SH-SY5Y (cell line): ENCODE results near the gene HDAC10.

Experiments
- GATA2 ChIP-seq: IDR thresholded peaks from 2 replicates; pipeline ENCODE4 v1.6.1; 2011; ENCODE audit warnings: mild to moderate bottlenecking, low read depth, low read length
- GATA3 ChIP-seq: IDR thresholded peaks from 2 replicates; pipeline ENCODE4 v1.6.1; 2011; ENCODE audit warnings: low read depth, mild to moderate bottlenecking, low read length, moderate library complexity

DNA sequence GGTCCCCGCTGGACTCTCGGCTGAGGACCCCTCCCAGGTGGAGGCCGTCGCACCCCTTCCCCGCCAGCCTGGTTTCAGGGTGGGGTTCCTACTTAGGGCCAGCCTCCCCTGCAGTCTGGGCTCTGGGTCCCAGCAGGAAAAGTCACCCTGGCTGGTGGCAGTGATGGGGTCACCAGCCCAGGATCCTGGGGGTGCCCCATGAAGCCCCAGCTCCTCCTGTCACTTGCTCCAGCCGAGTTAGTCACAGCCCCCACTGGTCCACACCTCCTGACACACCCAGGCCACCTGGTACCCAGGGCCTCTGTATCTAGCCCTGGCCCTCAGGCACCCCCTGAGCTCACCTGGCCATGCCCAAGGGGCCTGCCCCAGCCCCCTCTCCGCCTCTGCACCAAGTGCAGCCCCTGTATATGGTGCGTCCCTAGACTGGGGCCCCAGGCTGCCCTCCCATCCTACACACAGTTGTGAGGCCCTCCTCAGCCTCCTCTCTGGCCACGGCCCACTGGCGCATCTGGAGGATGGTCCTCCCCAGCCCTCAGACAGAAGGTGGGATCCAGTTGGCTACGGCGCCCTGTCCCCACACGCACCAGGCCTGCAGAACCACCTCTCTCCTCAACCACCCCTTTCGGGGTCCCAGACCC is 49.7 kb upstream of the HDAC10 start:
- TF ChIP-seq GATA2: no peak
- TF ChIP-seq GATA3: no peak
